G401 (cell line): ENCODE data around the gene RNF144B. TPM values are rescaled to one million over a fixed set of nuclear protein-coding genes. Genes with fewer than 3 reads are reported as not detected.

ENCODE experiments used
- total RNA-seq: library from RNA; depleted of rRNA; stranded (reverse); fragments of >200 nt; shearing (Covaris generic); gene quantifications from 2 replicates; pipeline ENCODE4 v1.2.3, GENCODE V29; 2014; rRNA removed

The RNF144B gene
- total RNA-seq, 1 experiment from 2014 or later, result not detected

Other genes starting within 250 kb of the RNF144B start
- 10.3 and 13.4 TPM in 2 replicates for gene TPMT, start 232.3 kb upstream of the RNF144B start, total RNA-seq
- gene KDM1B, start 231.9 kb upstream of the RNF144B start, total RNA-seq, result 7.1 and 10.4 TPM in 2 replicates
- gene DEK, start 122.8 kb upstream of the RNF144B start, total RNA-seq, result 149 and 223 TPM in 2 replicates